HG02840 (cell line): ENCODE measurements around the gene PGLYRP2.

Experiments
- ATAC-seq: cut with Tn5 transposase; IDR thresholded peaks from one replicate; pipeline ENCODE4 v1.9.1; 2021; ENCODE audit warnings: mild to moderate bottlenecking, moderate library complexity, moderate number of reproducible peaks; ENCODE audit not compliant: unreplicated experiment, low FRiP score

Gene PGLYRP2

GRCh38 chr19:15457701-15458484 is 21.4 kb downstream of the PGLYRP2 start:
- no peak for ATAC-seq

DNA sequence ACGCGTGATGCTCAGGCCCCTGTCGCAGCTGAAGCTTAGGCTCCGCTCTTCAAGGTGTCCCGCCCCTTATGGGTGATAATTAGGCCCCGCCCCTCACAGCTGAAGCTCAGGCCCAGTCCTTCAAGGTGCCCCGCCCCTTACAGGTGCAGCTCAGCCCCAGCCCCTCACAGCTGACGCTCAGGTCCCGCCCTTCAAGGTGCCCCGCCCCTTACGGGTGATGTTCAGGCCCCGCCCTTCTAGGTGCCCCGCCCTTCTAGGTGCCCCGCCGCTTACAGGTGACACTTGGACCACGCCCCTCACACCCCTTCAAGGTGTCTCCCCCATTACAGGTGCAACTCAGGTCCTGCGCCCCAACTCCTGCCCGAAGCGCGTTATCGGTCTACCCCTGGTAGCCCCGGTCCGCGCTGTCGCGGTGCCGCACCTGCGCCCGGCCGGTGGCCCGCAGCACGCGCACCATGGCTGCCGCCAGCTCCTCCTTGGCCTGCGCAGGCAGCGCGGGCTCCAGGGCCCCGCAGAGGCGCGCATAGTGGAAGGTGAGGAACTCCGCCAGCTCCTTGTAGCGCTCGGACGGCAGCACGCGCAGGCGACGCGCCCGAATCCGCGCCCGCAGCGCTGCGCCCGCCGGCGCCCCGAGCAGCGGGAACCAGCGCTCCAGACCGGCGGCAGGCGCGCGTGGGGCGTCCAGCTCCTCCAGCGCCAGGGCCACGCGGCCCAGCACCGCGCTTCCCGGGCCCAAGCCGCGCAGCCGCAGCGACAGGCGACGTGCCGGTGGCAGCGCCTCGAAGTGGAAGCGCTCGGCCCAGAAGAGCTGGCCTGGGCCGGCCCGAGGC is 22.2 kb downstream of the PGLYRP2 start:
- ATAC-seq = no peak

DNA sequence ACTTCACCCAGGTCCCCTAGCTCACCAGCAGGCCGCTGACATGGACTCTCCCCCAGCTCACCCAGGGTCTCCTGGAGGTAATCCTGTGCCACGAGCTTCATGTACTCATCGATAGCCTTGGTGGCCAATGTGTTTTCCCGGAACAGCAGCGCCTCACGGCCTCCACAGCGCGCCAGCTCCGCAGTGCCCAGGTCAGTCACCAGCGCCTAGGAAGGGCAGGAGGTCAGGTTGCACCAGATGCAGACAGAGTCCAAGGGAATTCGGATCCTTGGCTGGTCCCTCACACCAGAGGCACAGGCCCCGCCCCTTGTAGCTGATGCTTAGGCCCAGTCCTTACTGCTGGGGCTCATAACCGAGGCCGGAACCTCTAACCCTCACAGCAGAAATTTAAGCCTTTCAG is 22.9 kb downstream of the PGLYRP2 start:
- ATAC-seq = no peak

GRCh38 chr19:15455996-15456395 is 23.3 kb downstream of the PGLYRP2 start:
- ATAC-seq = no peak

DNA sequence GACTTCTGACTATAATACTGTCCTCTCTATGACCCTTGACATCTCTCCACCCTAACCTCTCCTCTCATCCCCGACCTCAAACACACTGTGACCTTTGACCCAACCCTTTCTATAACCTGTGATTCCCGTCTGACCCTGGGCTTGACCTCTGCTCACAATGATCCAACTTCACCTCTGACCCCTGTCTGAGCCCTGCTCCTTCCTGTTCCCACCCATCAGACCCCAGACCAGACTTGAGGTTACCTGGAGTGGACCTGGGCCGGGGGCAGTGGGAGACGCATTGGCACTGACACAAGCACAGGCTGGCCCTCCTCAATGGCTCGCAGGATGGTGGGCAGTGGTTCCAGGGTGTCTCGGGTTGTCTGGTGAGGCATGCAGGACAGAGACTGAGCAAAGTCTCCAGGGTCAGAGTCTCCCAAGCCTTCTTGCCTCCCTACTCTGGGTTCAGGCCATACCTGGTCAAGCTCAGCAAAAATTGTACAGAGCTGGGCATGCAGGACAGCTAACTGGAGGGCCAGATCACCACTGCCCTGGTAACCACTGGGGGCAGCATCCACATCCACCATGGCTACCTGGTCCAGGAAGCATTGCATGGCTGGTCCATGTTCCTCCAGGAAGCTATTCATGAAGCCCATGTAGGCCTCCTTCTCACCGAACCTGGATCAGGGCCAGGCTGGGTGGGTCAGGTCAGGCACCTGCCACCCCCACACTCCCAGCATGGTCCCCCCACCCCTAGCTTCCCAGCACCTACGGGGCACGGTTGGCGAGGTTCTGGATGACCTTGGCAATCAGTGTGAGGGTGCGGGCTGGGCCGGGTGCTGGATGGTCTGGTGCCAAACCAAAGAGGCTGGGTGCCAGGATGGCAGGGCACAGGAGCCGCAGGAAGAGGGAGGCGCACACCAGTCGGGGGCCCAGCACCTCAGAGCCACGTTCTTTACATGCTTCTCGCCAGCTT is 25.1 kb downstream of the PGLYRP2 start:
- ATAC-seq = no peak

GRCh38 chr19:15453091-15453578 is 26.2 kb downstream of the PGLYRP2 start:
- ATAC-seq = no peak

DNA sequence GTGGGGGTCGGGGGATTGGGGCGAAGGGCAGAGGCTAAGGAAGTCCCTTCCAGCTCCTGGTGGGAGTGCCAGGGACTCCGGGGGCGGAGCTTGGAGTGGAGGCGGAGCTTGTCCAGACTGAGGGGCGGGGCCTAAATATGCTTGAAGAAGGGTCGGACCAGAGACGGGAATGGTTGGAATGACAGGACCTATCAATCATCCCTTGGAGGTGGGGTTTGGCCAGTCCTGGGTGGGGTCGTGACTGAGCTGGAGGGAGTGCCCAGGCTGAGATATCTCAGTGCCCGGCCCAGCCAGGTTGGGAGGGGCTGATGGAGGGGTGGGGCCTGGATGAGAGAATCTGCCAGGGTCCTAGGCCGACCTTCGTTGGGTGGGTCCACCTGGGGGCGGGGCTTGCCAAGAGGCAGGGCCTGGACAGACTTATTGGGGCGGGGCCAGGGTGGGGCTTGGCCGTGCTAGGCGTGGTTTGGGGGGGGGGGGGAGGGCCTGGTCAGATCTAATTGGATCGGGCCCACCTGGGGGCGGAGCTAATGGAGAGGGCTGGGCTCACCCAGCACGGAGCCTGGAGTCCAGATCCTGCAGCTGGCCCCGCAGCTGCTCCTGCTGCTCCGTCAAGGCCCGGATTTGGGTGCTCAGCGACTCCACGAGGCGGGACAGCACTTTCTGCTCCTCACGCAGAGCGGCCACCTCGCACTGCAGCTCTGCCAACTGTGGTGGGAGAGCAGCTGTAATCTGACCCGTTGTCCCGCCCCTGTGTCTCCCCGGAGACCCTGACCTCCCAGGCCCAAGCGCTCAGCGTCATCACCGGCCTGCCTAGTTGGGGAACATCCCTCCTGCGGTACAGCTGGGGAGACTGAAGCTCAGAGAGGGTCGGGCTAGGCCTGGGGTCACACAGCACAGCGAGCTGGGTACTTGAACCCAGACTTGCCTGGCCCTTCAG is 26.9 kb downstream of the PGLYRP2 start:
- ATAC-seq = no peak

DNA sequence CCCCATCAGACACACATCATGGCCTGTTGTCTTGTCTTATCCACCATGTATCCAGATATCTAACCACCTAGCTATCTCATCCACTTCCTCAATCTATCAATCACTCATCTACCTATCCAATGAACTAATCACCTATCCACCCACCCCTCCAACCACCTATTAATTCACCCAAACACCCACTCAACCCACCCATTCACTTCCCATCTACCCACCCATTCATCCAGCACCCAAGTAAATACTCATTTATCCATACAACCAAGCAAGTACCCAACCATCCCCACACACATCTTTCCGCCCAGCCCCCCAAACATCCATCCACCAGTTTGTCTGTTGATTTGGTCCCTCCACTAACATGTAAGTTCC is 28.8 kb downstream of the PGLYRP2 start:
- no peak for ATAC-seq

DNA sequence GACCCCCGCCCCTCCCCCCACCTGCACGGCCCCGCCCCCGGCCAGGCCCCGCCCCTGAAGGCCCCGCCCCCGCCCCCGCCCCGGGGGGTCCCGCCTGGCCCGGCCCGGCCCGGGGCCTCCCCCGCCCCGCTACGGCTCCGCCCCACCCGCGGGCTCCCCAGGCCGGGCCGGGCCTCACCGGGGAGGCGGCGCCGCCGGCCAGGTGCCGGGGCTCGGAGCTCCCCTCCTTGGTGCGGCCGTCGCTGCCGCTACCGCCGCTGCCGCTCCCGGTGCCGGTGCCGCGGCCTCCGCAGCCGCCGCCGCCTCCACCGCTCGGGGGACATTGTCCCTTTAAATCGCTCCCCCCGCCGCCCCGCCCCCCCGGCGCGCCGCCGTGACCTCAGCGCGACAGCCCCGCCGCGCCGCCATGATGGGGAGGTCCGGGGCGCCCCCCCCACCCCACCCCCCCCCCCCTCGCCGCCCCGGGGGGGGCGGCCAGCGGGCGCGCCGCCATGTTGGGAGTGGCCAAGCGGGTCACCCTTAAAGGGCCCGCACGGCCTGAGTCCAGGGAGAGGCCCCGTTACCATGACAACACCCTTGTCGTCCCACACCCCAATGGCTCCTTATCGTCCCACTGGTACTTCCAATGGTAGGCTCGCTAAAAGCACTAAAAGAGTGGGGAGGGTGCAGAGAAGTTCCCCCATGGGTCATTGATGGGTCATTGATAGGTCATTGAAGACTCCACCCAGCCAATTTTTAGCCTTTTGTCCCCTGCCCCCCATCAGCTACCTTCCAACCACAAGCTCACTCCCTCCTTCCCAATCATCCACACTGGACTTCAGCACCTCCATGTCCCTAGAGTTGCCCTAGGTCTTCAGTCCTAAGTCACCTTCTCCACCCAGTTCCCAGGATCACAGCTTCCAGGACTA is 29.4 kb downstream of the PGLYRP2 start, which contains the start of gene WIZ:
WIZ (minus strand) TSS at position 337 of the 908 bp plus-strand sequence. CDS start 1,649 bp downstream, outside the sequence.
- no peak for ATAC-seq

DNA sequence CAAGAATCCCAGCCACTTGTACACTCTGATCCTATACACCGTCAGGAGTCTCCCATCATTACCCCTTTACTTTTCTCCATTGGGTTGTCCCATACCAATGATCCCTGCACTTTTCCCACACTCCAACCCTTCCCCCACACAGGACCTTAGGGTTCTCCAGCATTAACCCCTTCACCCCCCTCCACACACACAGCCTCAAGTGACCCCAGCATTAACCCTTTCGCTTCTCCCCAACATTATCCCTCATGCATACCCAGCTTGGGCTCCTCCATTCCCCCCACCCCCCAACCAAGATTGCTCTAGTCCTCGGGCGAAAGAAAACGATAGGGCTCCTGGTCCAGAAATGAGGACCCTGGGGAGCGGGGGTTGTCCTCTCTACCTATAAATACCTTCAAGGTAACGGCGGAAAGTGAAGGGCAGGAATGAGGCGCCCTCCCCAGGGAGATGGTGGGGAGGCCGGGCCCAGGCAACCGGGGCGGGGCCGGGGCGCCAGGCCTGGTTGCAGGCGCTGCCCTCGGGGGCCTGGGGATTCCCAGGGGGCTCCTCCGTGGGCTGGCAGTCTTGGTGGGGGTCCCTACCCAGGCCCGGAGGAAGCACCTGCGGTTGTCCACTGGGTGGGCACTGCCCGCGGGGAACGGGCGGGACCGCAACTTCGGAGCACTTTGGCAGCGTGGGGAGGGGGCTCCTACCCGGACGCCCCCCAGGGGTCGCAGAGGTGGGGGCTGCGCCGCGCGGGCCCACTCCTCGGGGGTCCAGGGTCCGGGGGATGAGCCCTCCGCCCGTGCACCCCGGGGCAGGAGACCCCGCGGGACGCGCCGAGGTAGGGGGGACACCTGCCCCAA is 30.3 kb downstream of the PGLYRP2 start:
- no peak for ATAC-seq

- no peak for ATAC-seq
Measured at GRCh38 chr19:15448044-15448777, 31.1 kb downstream of the PGLYRP2 start.

DNA sequence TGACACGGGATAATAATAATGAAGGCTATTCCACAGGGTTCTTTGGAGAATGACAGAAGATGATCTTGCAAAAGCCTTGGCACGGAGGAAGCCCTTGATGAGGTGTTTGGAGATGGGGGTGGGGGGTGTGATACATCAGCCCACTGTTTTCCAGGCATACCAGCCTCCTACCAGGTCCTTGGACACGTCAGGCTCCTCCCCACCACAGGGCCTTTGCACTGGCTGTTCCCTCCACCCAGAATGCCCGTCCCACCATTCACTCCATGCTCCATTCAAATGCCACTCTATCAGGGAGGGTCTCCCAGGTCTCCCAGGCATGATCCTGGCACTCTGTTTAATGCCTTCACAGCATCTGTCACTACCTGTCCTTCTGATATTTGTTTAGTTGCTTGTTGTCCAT is 32.2 kb downstream of the PGLYRP2 start:
- ATAC-seq = no peak

- no peak for ATAC-seq
Measured at GRCh38 chr19:15445807-15446376, 33.4 kb downstream of the PGLYRP2 start.

DNA sequence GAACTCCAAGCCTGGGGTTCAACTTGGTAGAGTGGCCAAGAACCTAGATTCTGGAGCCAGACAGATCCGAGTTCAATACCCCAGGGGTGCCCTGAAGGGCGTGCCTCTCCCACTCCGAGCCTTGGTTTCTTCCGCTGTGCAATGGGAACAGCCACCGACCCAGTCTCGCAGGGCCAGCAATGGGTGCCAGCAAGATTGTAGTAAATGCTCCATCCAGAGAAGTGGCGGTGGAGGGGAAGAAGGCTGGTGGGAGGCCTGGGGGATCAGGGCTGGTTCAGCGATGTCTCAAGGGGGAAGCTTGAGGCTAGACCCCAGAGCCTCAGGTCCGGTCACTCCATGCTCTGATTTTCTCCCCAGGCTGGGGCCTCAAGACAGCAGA is 34.1 kb downstream of the PGLYRP2 start:
- no peak for ATAC-seq

DNA sequence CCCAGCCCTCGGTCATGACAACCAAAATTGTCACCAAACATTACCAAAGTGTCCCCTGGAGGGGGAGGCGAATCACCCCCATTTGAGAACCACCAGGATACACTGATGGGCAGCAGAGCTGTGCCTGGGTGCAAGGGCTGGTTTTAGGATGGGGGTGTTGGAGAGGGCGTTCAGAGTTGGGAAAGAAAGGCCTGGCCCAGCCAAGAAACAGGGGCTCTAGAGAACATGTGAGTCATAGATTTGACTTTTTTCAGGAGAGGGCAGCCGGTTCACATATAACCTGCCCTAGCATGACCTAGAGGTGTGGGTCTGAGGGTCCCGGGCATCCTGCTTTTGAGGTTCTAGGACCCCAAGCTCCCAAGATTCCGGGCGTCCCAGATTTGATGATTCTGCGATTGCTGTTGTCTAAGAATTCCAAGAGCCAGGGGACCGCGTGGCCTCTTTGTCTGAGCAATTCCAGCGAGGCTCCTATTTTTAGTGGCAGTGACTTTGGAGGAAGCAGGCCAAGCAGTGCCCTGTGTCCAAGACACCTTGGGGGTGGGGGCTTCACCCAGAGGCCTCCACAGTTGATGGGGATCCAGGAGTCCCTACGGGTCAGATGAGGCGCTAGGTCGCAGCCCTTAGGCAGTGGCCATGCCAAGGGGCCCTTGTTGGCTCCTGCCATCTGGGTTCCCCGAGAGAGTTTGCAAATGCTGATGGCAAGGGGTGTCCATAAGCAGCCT is 34.6 kb downstream of the PGLYRP2 start:
- no peak for ATAC-seq

DNA sequence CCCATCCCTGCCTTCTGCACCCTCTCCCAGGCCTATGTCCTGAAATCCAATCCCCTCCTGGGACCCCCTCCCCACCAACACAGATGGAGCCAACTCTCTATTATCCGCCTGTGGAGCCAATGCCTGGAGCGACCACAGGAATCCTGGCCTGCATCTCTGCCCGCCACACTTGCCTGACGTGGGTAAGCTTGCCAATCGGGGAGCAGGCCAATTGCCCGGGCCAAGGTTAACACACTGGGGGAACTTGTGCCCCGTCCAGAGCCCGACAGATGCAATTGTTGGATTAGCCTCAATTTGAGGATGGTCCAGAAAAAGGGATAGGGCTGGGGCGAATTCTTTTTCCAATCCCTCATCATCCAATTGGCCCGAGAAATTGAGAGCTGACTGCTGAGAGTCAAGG is 35.5 kb downstream of the PGLYRP2 start:
- ATAC-seq = no peak
